HEK293 (cell line): Measurements from ENCODE around the gene GJA3.

Experiments
- BCL11B ChIP-seq: fragments of 450-650 bp; formaldehyde crosslinking; IDR thresholded peaks from 2 replicates; pipeline ENCODE4 v1.5.1; 2016; ENCODE audit warnings: low read depth, missing biosample characterization, missing genetic modification characterization
- CTCF ChIP-seq: fragments of 450-650 bp; formaldehyde crosslinking; IDR thresholded peaks from 2 replicates; pipeline ENCODE4 v1.5.1; 2016; ENCODE audit warnings: missing biosample characterization, missing genetic modification characterization
- ZBTB7A ChIP-seq: fragments of 450-650 bp; formaldehyde crosslinking; IDR thresholded peaks from 2 replicates; pipeline ENCODE4 v1.5.1; 2016; ENCODE audit warnings: low read depth, missing biosample characterization, missing genetic modification characterization
- ZNF19 ChIP-seq: fragments of 450-650 bp; formaldehyde crosslinking; IDR thresholded peaks from 2 replicates; pipeline ENCODE4; 2016; ENCODE audit warnings: missing biosample characterization, missing genetic modification characterization, low read depth
- ZNF239 ChIP-seq: fragments of 450-650 bp; formaldehyde crosslinking; IDR thresholded peaks from 2 replicates; pipeline ENCODE4 v1.5.1; 2016; ENCODE audit warnings: missing biosample characterization, missing genetic modification characterization
- ZNF292 ChIP-seq: fragments of 450-650 bp; formaldehyde crosslinking; IDR thresholded peaks from 2 replicates; pipeline ENCODE4 v1.5.1; 2016; ENCODE audit warnings: low read depth, missing biosample characterization, missing genetic modification characterization, borderline replicate concordance
- ZNF324 ChIP-seq: fragments of 450-650 bp; formaldehyde crosslinking; IDR thresholded peaks from 2 replicates; pipeline ENCODE4 v1.5.1; 2016; ENCODE audit warnings: missing biosample characterization, missing genetic modification characterization
- ZNF776 ChIP-seq: fragments of 450-650 bp; formaldehyde crosslinking; IDR thresholded peaks from 2 replicates; pipeline ENCODE4 v1.5.0; 2017; ENCODE audit warnings: missing biosample characterization, missing genetic modification characterization, borderline replicate concordance
- ZNF830 ChIP-seq: fragments of 450-650 bp; IDR thresholded peaks from 2 replicates; pipeline ENCODE4 v1.5.0; 2018; ENCODE audit warnings: missing biosample characterization, missing genetic modification characterization, low read depth, mild to moderate bottlenecking, moderate library complexity
- TF ChIP-seq, protein P1 (sequence below): fragments of 450-650 bp; formaldehyde crosslinking; IDR thresholded peaks from 2 replicates; pipeline ENCODE4 v1.5.1; 2016; ENCODE audit warnings: missing biosample characterization, missing genetic modification characterization, borderline replicate concordance

DNA sequence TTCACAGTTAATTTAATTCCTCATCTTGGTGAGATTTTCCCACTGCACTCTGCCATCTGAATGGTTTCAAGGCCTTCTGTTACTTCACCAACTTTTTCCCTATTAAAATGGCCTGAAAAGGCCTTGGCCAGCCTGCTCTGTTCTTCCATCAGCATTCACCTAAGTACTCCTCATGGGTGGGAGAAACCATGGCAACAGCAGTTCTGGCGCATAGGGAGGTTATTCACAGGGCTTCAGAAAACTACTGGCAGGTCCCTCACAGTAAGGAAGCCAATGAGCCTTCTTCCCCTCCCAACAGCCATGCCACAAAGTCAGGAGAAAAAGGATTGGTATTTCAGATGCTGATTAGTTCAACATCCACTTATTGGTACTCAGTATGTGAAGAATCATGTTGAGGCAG is 49.1 kb upstream of the GJA3 start:
- TF ChIP-seq ZNF19 = no peak
- TF ChIP-seq, protein P1, sequence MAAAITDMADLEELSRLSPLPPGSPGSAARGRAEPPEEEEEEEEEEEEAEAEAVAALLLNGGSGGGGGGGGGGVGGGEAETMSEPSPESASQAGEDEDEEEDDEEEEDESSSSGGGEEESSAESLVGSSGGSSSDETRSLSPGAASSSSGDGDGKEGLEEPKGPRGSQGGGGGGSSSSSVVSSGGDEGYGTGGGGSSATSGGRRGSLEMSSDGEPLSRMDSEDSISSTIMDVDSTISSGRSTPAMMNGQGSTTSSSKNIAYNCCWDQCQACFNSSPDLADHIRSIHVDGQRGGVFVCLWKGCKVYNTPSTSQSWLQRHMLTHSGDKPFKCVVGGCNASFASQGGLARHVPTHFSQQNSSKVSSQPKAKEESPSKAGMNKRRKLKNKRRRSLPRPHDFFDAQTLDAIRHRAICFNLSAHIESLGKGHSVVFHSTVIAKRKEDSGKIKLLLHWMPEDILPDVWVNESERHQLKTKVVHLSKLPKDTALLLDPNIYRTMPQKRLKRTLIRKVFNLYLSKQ = no peak
- no peak for TF ChIP-seq ZNF239
- no peak for TF ChIP-seq ZNF292 (tag by site-specific recombination)
- no peak for TF ChIP-seq ZNF776 (tag by site-specific recombination)
- no peak for TF ChIP-seq ZNF830 (tag by site-specific recombination)
- no peak for TF ChIP-seq ZNF324 (tag by site-specific recombination)
- TF ChIP-seq CTCF = no peak
- TF ChIP-seq BCL11B (tag by site-specific recombination) = no peak
- no peak for TF ChIP-seq ZBTB7A
